ENCODE measurements around the gene KRTAP6-2. TPM values are rescaled to one million over a fixed set of nuclear protein-coding genes. Genes with fewer than 3 reads are reported as not detected.

The KRTAP6-2 gene
- total RNA-seq, 1 experiment from 2014 or later: not detected

- Histone ChIP-seq H3K9me3 (no peaks in the 10 kb centered on the region), H3K27me3 (no peaks in the 10 kb centered on the region), H3K4me3 (no peak within 1 kb of the TSS), H3K36me3 (no peaks in the 10 kb centered on the region)
- DNase-seq: no peak
Observed at GRCh38 chr21:30592140-30592539, 6.6 kb downstream of the KRTAP6-2 start, which contains the start of gene KRTAP6-3. TSS of gene KRTAP6-3 (plus strand) at chr21:30592440. CDS start at chr21:30592446, 6 bp downstream.

- no peaks in the 10 kb centered on the region for H3K27me3 ChIP-seq
- no peak for DNase-seq
- H3K36me3 ChIP-seq: no peaks in the 10 kb centered on the region
- H3K4me3 ChIP-seq: no peak within 1 kb of the TSS
- no peaks in the 10 kb centered on the region for H3K9me3 ChIP-seq
Observed at GRCh38 chr21:30590297-30590696, 8.4 kb downstream of the KRTAP6-2 start, which contains the start of gene KRTAP22-2. TSS of gene KRTAP22-2 (minus strand) at chr21:30590397.

- no peaks in the 10 kb centered on the region for H3K36me3 ChIP-seq
- H3K9me3 ChIP-seq: no peaks in the 10 kb centered on the region
- no peak overlapping the region for H3K4me3 ChIP-seq
- no peak for DNase-seq
- H3K27me3 ChIP-seq: no peaks in the 10 kb centered on the region
Observed at GRCh38 chr21:30582870-30583269, 15.8 kb downstream of the KRTAP6-2 start.

- H3K9me3 ChIP-seq: no peaks in the 10 kb centered on the region
- H3K27me3 ChIP-seq: no peaks in the 10 kb centered on the region
- H3K36me3 ChIP-seq: no peaks in the 10 kb centered on the region
- no peak for DNase-seq
- no peak overlapping the region for H3K4me3 ChIP-seq
Observed at GRCh38 chr21:30580132-30580531, 18.6 kb downstream of the KRTAP6-2 start.

- DNase-seq: no peak
- Histone ChIP-seq H3K27me3 (no peaks in the 10 kb centered on the region), H3K4me3 (no peak overlapping the region), H3K36me3 (no peaks in the 10 kb centered on the region), H3K9me3 (no peaks in the 10 kb centered on the region)
Observed at GRCh38 chr21:30579346-30579745, 19.4 kb downstream of the KRTAP6-2 start.

- no peaks in the 10 kb centered on the region for H3K36me3 ChIP-seq
- no peaks in the 10 kb centered on the region for H3K9me3 ChIP-seq
- H3K27me3 ChIP-seq: no peaks in the 10 kb centered on the region
- no peak overlapping the region for H3K4me3 ChIP-seq
- DNase-seq: no peak
Observed at GRCh38 chr21:30577766-30578165, 20.9 kb downstream of the KRTAP6-2 start.

GRCh38 chr21:30567617-30568016 lies 31.1 kb downstream of the KRTAP6-2 start:
- Histone ChIP-seq H3K4me3 (no peak overlapping the region), H3K27me3 (no peaks in the 10 kb centered on the region), H3K9me3 (no peaks in the 10 kb centered on the region), H3K36me3 (no peaks in the 10 kb centered on the region)
- no peak for DNase-seq

GRCh38 chr21:30563630-30564029 lies 35.1 kb downstream of the KRTAP6-2 start:
- no peaks in the 10 kb centered on the region for H3K36me3 ChIP-seq
- H3K9me3 ChIP-seq: no peaks in the 10 kb centered on the region
- H3K4me3 ChIP-seq: no peak overlapping the region
- DNase-seq: no peak
- H3K27me3 ChIP-seq: no peaks in the 10 kb centered on the region

GRCh38 chr21:30563072-30563471 lies 35.6 kb downstream of the KRTAP6-2 start:
- Histone ChIP-seq H3K27me3 (no peaks in the 10 kb centered on the region), H3K4me3 (no peak overlapping the region), H3K36me3 (no peaks in the 10 kb centered on the region), H3K9me3 (no peaks in the 10 kb centered on the region)
- DNase-seq: no peak

GRCh38 chr21:30561957-30562356 lies 36.7 kb downstream of the KRTAP6-2 start:
- no peak overlapping the region for H3K4me3 ChIP-seq
- DNase-seq: no peak
- H3K36me3 ChIP-seq: no peaks in the 10 kb centered on the region
- H3K9me3 ChIP-seq: no peaks in the 10 kb centered on the region
- H3K27me3 ChIP-seq: no peaks in the 10 kb centered on the region

GRCh38 chr21:30561264-30561895 lies 37.3 kb downstream of the KRTAP6-2 start, which contains the start of gene KRTAP19-7:
TSS of gene KRTAP19-7 (minus strand) at chr21:30561314. CDS start at chr21:30561289, 25 bp downstream.
- Histone ChIP-seq H3K9me3 (no peaks in the 10 kb centered on the region), H3K27me3 (no peaks in the 10 kb centered on the region), H3K36me3 (no peaks in the 10 kb centered on the region), H3K4me3 (no peak within 1 kb of the TSS)
- no peak for DNase-seq

- no peak for DNase-seq
- Histone ChIP-seq H3K27me3 (no peaks in the 10 kb centered on the region), H3K36me3 (no peaks in the 10 kb centered on the region), H3K4me3 (no peak overlapping the region), H3K9me3 (no peaks in the 10 kb centered on the region)
Observed at GRCh38 chr21:30555095-30555494, 43.6 kb downstream of the KRTAP6-2 start.

- no peak overlapping the region for H3K4me3 ChIP-seq
- DNase-seq: no peak
Observed at GRCh38 chr21:30552782-30553181, 45.9 kb downstream of the KRTAP6-2 start.

More at GRCh38 chr21:30552782-30553181, 45.9 kb downstream of the KRTAP6-2 start:
- H3K27me3 ChIP-seq: no peaks in the 10 kb centered on the region
- H3K36me3 ChIP-seq: no peaks in the 10 kb centered on the region
- H3K9me3 ChIP-seq: no peaks in the 10 kb centered on the region

Other genes starting within 250 kb of the KRTAP6-2 start
- gene KRTAP13-2, start 226.6 kb downstream of the KRTAP6-2 start, total RNA-seq (2014; rRNA removed; shearing (Covaris generic); ENCODE audit: low replicate concordance): not detected in 2 replicates
- not detected in 2 replicates for gene KRTAP13-1, start 202.9 kb downstream of the KRTAP6-2 start, total RNA-seq (2014; rRNA removed; shearing (Covaris generic); ENCODE audit: low replicate concordance)
- gene KRTAP13-3, start 173.0 kb downstream of the KRTAP6-2 start, total RNA-seq (2014; rRNA removed; shearing (Covaris generic); ENCODE audit: low replicate concordance): not detected in 2 replicates
- not detected in 2 replicates for gene KRTAP13-4, start 168.7 kb downstream of the KRTAP6-2 start, total RNA-seq (2014; rRNA removed; shearing (Covaris generic); ENCODE audit: low replicate concordance)
- not detected in 2 replicates for gene KRTAP15-1, start 158.6 kb downstream of the KRTAP6-2 start, total RNA-seq (2014; rRNA removed; shearing (Covaris generic); ENCODE audit: low replicate concordance)
- not detected in 2 replicates for gene KRTAP19-1, start 118.5 kb downstream of the KRTAP6-2 start, total RNA-seq (2014; rRNA removed; shearing (Covaris generic); ENCODE audit: low replicate concordance)
- not detected in 2 replicates for gene KRTAP19-2, start 111.5 kb downstream of the KRTAP6-2 start, total RNA-seq (2014; rRNA removed; shearing (Covaris generic); ENCODE audit: low replicate concordance)
- not detected in 2 replicates for gene KRTAP19-3, start 106.9 kb downstream of the KRTAP6-2 start, total RNA-seq (2014; rRNA removed; shearing (Covaris generic); ENCODE audit: low replicate concordance)
- gene KRTAP19-4, start 101.7 kb downstream of the KRTAP6-2 start, total RNA-seq (2014; rRNA removed; shearing (Covaris generic); ENCODE audit: low replicate concordance): not detected in 2 replicates
- not detected in 2 replicates for gene KRTAP19-5, start 96.8 kb downstream of the KRTAP6-2 start, total RNA-seq (2014; rRNA removed; shearing (Covaris generic); ENCODE audit: low replicate concordance)
- gene KRTAP19-6, start 57.0 kb downstream of the KRTAP6-2 start, total RNA-seq (2014; rRNA removed; shearing (Covaris generic); ENCODE audit: low replicate concordance): not detected in 2 replicates
- not detected in 2 replicates for gene KRTAP19-7, start 37.6 kb downstream of the KRTAP6-2 start, total RNA-seq (2014; rRNA removed; shearing (Covaris generic); ENCODE audit: low replicate concordance)
- not detected in 2 replicates for gene KRTAP22-2, start 8.5 kb downstream of the KRTAP6-2 start, total RNA-seq (2014; rRNA removed; shearing (Covaris generic); ENCODE audit: low replicate concordance)
- not detected in 2 replicates for gene KRTAP6-3, start 6.5 kb downstream of the KRTAP6-2 start, total RNA-seq (2014; rRNA removed; shearing (Covaris generic); ENCODE audit: low replicate concordance)
- not detected in 2 replicates for gene KRTAP22-1, start 2.2 kb upstream of the KRTAP6-2 start, total RNA-seq (2014; rRNA removed; shearing (Covaris generic); ENCODE audit: low replicate concordance)
- not detected in 2 replicates for gene KRTAP6-1, start 15.0 kb upstream of the KRTAP6-2 start, total RNA-seq (2014; rRNA removed; shearing (Covaris generic); ENCODE audit: low replicate concordance)
- not detected in 2 replicates for gene KRTAP20-1, start 17.5 kb upstream of the KRTAP6-2 start, total RNA-seq (2014; rRNA removed; shearing (Covaris generic); ENCODE audit: low replicate concordance)
- not detected in 2 replicates for gene KRTAP20-4, start 21.7 kb upstream of the KRTAP6-2 start, total RNA-seq (2014; rRNA removed; shearing (Covaris generic); ENCODE audit: low replicate concordance)
- not detected in 2 replicates for gene KRTAP20-2, start 36.3 kb upstream of the KRTAP6-2 start, total RNA-seq (2014; rRNA removed; shearing (Covaris generic); ENCODE audit: low replicate concordance)
- gene KRTAP20-3, start 44.0 kb upstream of the KRTAP6-2 start, total RNA-seq (2014; rRNA removed; shearing (Covaris generic); ENCODE audit: low replicate concordance): not detected in 2 replicates
- not detected in 2 replicates for gene KRTAP21-3, start 119.9 kb upstream of the KRTAP6-2 start, total RNA-seq (2014; rRNA removed; shearing (Covaris generic); ENCODE audit: low replicate concordance)
- gene KRTAP21-2, start 148.4 kb upstream of the KRTAP6-2 start, total RNA-seq (2014; rRNA removed; shearing (Covaris generic); ENCODE audit: low replicate concordance): not detected in 2 replicates
- not detected in 2 replicates for gene KRTAP21-1, start 156.5 kb upstream of the KRTAP6-2 start, total RNA-seq (2014; rRNA removed; shearing (Covaris generic); ENCODE audit: low replicate concordance)
- gene KRTAP8-1, start 214.4 kb upstream of the KRTAP6-2 start, total RNA-seq (2014; rRNA removed; shearing (Covaris generic); ENCODE audit: low replicate concordance): not detected in 2 replicates
- gene KRTAP7-1, start 230.9 kb upstream of the KRTAP6-2 start, total RNA-seq (2014; rRNA removed; shearing (Covaris generic); ENCODE audit: low replicate concordance): not detected in 2 replicates

All from MG63 (cell line).